DMS53 treated with DMSO at 0.1 percent for 48 hours (cell line): ENCODE data around the gene DBNDD1.

Source experiments
- DNase-seq: peaks from one replicate; lab custom pipeline; 2025; ENCODE audit not compliant: unreplicated experiment; lab: John Stamatoyannopoulos, UW

DBNDD1 gene

GRCh38 chr16:89965447-89966225 is 53.6 kb downstream of the DBNDD1 start:
- no peak for DNase-seq

DNA sequence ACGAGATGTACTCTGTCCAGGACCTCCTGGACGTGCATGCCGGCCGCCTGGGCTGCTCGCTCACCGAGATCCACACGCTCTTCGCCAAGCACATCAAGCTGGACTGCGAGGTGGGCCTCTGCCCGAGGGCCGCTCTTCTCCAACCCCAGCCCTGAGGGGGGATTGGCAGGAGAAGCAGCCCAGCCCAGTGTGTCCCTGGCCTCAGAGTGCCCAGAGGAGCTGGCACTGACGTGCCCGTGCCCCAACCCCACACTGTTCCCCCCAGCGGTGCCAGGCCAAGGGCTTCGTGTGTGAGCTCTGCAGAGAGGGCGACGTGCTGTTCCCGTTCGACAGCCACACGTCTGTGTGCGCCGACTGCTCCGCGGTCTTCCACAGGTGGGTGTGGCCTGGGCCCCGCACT is 55.1 kb downstream of the DBNDD1 start:
- DNase-seq = no peak

GRCh38 chr16:89962754-89963498 is 56.3 kb downstream of the DBNDD1 start:
- DNase-seq = no peak

GRCh38 chr16:89961920-89962319 is 57.3 kb downstream of the DBNDD1 start:
- no peak for DNase-seq

DNA sequence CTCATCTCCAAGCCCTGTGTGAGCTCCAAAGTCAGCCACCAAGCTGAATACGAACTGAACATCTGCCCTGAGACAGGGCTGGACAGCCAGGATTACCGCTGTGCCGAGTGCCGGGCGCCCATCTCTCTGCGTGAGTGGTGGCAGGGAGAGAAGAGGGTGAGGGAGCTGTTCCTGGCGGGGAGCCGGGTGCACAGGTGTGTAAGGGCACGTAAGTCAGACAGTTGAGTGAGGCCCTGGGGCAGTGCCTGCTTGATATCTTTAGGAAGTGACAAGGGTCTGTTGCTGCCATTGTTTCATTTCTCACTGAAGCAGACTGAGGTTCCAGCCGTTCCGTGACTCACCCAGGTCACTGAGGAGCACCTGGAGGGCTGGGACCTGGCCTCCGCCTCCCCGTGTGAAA is 58.3 kb downstream of the DBNDD1 start:
- no peak for DNase-seq

GRCh38 chr16:89958596-89958995 is 60.7 kb downstream of the DBNDD1 start:
- no peak for DNase-seq

- no peak for DNase-seq
Measured at GRCh38 chr16:89958068-89958467, 61.2 kb downstream of the DBNDD1 start.

DNA sequence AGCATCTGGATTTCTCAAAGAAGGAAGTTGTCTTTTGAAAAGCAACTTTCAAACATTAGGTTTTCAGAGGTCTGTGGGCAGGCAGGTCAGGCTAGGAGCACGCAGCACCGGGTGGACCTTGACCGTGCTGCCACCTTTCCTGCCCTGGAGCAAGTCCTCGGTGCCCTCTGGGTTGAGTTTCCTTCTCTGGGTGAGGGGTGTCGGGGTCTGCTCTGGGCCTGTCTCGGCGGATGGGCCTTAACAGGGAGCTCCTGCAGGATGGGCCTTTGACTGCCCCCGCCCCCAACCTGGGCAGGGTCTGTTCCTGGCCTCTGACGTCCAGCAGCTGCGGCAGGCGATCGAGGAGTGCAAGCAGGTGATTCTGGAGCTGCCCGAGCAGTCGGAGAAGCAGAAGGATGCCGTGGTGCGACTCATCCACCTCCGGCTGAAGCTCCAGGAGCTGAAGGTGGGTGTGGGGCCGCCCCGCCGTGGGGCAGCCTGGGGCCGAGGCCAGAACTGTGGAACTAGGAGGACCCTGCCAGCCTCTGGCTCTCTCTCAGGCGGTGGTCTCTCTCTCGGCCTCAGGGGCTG is 62.0 kb downstream of the DBNDD1 start:
- DNase-seq = no peak

DNA sequence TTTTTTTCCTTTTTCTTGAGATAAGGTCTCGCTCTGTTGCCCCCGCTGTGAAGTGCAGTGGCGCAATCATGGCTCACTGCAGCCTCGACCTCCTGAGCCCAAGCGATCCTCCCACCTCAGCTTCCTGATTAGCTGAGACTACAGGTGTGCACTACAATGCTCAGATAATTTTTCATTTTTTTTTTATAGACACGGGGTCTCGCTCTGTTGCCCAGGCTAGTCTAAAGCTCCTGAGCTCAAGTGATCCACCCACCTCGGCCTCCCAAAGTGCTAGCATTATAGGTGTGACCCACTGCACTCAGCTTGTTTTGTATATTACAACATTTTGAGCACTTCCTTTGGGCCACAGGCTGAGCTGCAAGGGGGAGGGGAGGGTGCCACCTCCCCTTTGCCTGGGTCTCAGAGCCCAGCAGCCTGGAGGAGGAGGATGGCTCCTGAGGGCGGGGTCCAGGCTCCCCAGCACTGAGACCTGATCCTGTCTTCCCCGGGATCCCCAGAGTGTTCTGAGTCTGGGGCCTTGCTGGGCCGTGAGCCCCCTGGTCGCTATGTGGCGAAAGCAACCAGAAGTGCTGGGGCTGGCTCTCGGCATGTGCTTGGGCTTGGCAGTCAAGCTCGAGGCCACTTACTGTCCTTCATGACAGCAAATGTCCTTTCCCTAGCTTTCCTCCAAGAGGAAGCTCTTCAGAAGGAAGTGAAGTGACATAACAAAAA is 62.6 kb downstream of the DBNDD1 start:
- DNase-seq = no peak

GRCh38 chr16:89955001-89955685 is 64.1 kb downstream of the DBNDD1 start:
- DNase-seq = no peak
